ENCODE measurements around the gene XRCC3.

Gene XRCC3

GRCh38 chr14:103684871-103685270, 30.4 kb downstream of the XRCC3 start:
- Histone ChIP-seq H3K4me3 (ENCODE audit: insufficient read depth, low read length, poor library complexity, severe bottlenecking) (no peak overlapping the region), H3K27me3 (ENCODE audit: low read length) (no peaks in the 10 kb centered on the region), H3K9ac (ENCODE audit: low read length) (no peak overlapping the region), H3K9me3 (ENCODE audit: insufficient read depth, low read length) (no peaks in the 10 kb centered on the region), H3K27ac (ENCODE audit: low read depth, low read length) (no peak overlapping the region), H3K36me3 (ENCODE audit: low read length) (peaks cover 13% of the 10 kb centered on the region; the same call in 1 of the 2 replicates), H3K9me2 (replicated peaks; ENCODE audit: insufficient read depth, low read length) (no peaks in the 10 kb centered on the region), H3K4me2 (ENCODE audit: low read depth, low read length, poor library complexity, severe bottlenecking) (no peak overlapping the region), H4K20me1 (ENCODE audit: low read depth, low read length) (no peaks in the 10 kb centered on the region), H3F3A (ENCODE audit: insufficient read depth) (peaks cover 15% of the 10 kb centered on the region; the same call in 1 of the 2 replicates), H2AFZ (ENCODE audit: low read depth, low read length, severe bottlenecking) (no peak overlapping the region), H3K79me2 (ENCODE audit: insufficient read depth, low read length) (no peaks in the 10 kb centered on the region)
- TF ChIP-seq EZH2phosphoT487 (conservative IDR thresholded peaks at IDR 0.05; ENCODE audit: low read length) = no peak
- TF ChIP-seq, protein P1, sequence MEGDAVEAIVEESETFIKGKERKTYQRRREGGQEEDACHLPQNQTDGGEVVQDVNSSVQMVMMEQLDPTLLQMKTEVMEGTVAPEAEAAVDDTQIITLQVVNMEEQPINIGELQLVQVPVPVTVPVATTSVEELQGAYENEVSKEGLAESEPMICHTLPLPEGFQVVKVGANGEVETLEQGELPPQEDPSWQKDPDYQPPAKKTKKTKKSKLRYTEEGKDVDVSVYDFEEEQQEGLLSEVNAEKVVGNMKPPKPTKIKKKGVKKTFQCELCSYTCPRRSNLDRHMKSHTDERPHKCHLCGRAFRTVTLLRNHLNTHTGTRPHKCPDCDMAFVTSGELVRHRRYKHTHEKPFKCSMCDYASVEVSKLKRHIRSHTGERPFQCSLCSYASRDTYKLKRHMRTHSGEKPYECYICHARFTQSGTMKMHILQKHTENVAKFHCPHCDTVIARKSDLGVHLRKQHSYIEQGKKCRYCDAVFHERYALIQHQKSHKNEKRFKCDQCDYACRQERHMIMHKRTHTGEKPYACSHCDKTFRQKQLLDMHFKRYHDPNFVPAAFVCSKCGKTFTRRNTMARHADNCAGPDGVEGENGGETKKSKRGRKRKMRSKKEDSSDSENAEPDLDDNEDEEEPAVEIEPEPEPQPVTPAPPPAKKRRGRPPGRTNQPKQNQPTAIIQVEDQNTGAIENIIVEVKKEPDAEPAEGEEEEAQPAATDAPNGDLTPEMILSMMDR (IDR thresholded peaks at IDR 0.05; ENCODE audit: insufficient read depth, low read length, poor library complexity, severe bottlenecking) = no peak

- Histone ChIP-seq H3K36me3 (ENCODE audit: low read length) (peaks cover 13% of the 10 kb centered on the region; the same call in 1 of the 2 replicates), H3K4me3 (ENCODE audit: insufficient read depth, low read length, poor library complexity, severe bottlenecking) (no peak overlapping the region), H3K9ac (ENCODE audit: low read length) (no peak overlapping the region), H2AFZ (ENCODE audit: low read depth, low read length, severe bottlenecking) (no peak overlapping the region), H3K4me2 (ENCODE audit: low read depth, low read length, poor library complexity, severe bottlenecking) (no peak overlapping the region), H4K20me1 (ENCODE audit: low read depth, low read length) (no peaks in the 10 kb centered on the region), H3K9me2 (replicated peaks; ENCODE audit: insufficient read depth, low read length) (no peaks in the 10 kb centered on the region), H3K27ac (ENCODE audit: low read depth, low read length) (no peak overlapping the region), H3K9me3 (ENCODE audit: insufficient read depth, low read length) (no peaks in the 10 kb centered on the region), H3K79me2 (ENCODE audit: insufficient read depth, low read length) (no peaks in the 10 kb centered on the region), H3K27me3 (ENCODE audit: low read length) (no peaks in the 10 kb centered on the region), H3F3A (ENCODE audit: insufficient read depth) (peaks cover 15% of the 10 kb centered on the region; the same call in 1 of the 2 replicates)
- no peak for TF ChIP-seq EZH2phosphoT487 (conservative IDR thresholded peaks at IDR 0.05; ENCODE audit: low read length)
- TF ChIP-seq, protein P1 (IDR thresholded peaks at IDR 0.05; ENCODE audit: insufficient read depth, low read length, poor library complexity, severe bottlenecking) = no peak
These were observed 30.8 kb downstream of the XRCC3 start for GRCh38 chr14:103684471-103684870.

GRCh38 chr14:103683139-103683538, 32.1 kb downstream of the XRCC3 start:
- Histone ChIP-seq H3K27ac (ENCODE audit: low read depth, low read length) (no peak overlapping the region), H4K20me1 (ENCODE audit: low read depth, low read length) (no peaks in the 10 kb centered on the region), H3K4me3 (ENCODE audit: insufficient read depth, low read length, poor library complexity, severe bottlenecking) (no peak overlapping the region), H3K79me2 (ENCODE audit: insufficient read depth, low read length) (no peaks in the 10 kb centered on the region), H2AFZ (ENCODE audit: low read depth, low read length, severe bottlenecking) (no peak overlapping the region), H3K9me2 (replicated peaks; ENCODE audit: insufficient read depth, low read length) (no peaks in the 10 kb centered on the region), H3K27me3 (ENCODE audit: low read length) (no peaks in the 10 kb centered on the region), H3K9ac (ENCODE audit: low read length) (no peak overlapping the region), H3K9me3 (ENCODE audit: insufficient read depth, low read length) (no peaks in the 10 kb centered on the region), H3K4me2 (ENCODE audit: low read depth, low read length, poor library complexity, severe bottlenecking) (no peak overlapping the region), H3F3A (ENCODE audit: insufficient read depth) (peaks cover 18% of the 10 kb centered on the region; the same call in 1 of the 2 replicates), H3K36me3 (ENCODE audit: low read length) (peaks cover 13% of the 10 kb centered on the region; the same call in 1 of the 2 replicates)
- TF ChIP-seq, protein P1 (IDR thresholded peaks at IDR 0.05; ENCODE audit: insufficient read depth, low read length, poor library complexity, severe bottlenecking) = no peak
- TF ChIP-seq EZH2phosphoT487 (conservative IDR thresholded peaks at IDR 0.05; ENCODE audit: low read length) = no peak

Data from SU-DHL-6 (cell line).